GM21786 (cell line): ENCODE measurements around the gene FNBP1.

ENCODE experiments used
- ATAC-seq: cut with Tn5 transposase; IDR thresholded peaks from one replicate; pipeline ENCODE4 v1.9.1; 2021; ENCODE audit not compliant: unreplicated experiment

The FNBP1 gene

GRCh38 chr9:130042885-130043653 lies at the start of gene FNBP1:
Gene FNBP1, minus strand, starts transcription at chr9:130043189. Its CDS starts 214 bp downstream, at chr9:130042975.
- ATAC-seq, result no peak

- no peak for ATAC-seq
Measured at GRCh38 chr9:130090915-130091314, 47.9 kb upstream of the FNBP1 start.

GRCh38 chr9:130089141-130089540 lies 46.2 kb upstream of the FNBP1 start:
- ATAC-seq, result no peak

- ATAC-seq, result no peak
Measured at GRCh38 chr9:130088051-130088450, 45.1 kb upstream of the FNBP1 start.

- no peak for ATAC-seq
Measured at GRCh38 chr9:130084337-130084736, 41.3 kb upstream of the FNBP1 start.

- no peak for ATAC-seq
Measured at GRCh38 chr9:130078547-130078946, 35.6 kb upstream of the FNBP1 start.

- ATAC-seq, result no peak
Measured at GRCh38 chr9:130073373-130073772, 30.4 kb upstream of the FNBP1 start.

GRCh38 chr9:130072515-130073235 lies 29.7 kb upstream of the FNBP1 start:
- ATAC-seq, result no peak

- ATAC-seq, result no peak
Measured at GRCh38 chr9:130069048-130069447, 26.1 kb upstream of the FNBP1 start.

- ATAC-seq, result no peak
Measured at GRCh38 chr9:130064621-130065020, 21.6 kb upstream of the FNBP1 start.

- no peak for ATAC-seq
Measured at GRCh38 chr9:130062750-130063149, 19.8 kb upstream of the FNBP1 start.

GRCh38 chr9:130060296-130060695 lies 17.3 kb upstream of the FNBP1 start:
- ATAC-seq, result no peak

GRCh38 chr9:130058887-130059286 lies 15.9 kb upstream of the FNBP1 start:
- ATAC-seq, result no peak

GRCh38 chr9:130058154-130058553 lies 15.2 kb upstream of the FNBP1 start:
- no peak for ATAC-seq

GRCh38 chr9:130054820-130055219 lies 11.8 kb upstream of the FNBP1 start:
- ATAC-seq, result no peak

GRCh38 chr9:130054325-130054786 lies 11.4 kb upstream of the FNBP1 start:
- no peak for ATAC-seq

GRCh38 chr9:130053504-130054324 lies 10.7 kb upstream of the FNBP1 start, which contains the start of gene GPR107:
Gene GPR107, plus strand, starts transcription at chr9:130053906. Its CDS starts 27 bp downstream, at chr9:130053933.
- ATAC-seq, result peak; percentile 63

- ATAC-seq, result no peak
Measured at GRCh38 chr9:130053109-130053503, 10.1 kb upstream of the FNBP1 start.

- ATAC-seq, result no peak
Measured at GRCh38 chr9:130051855-130052254, 8.9 kb upstream of the FNBP1 start.

- ATAC-seq, result no peak
Measured at GRCh38 chr9:130050462-130050861, 7.5 kb upstream of the FNBP1 start.
